GM20431 (cell line): ENCODE results near the gene BEX4.
"Not testable (repeated sequence)": the region's sequence is repeated elsewhere in the genome, so short reads cannot be mapped to it uniquely, and the experiment has no call there.

ENCODE experiments used
- in situ Hi-C: fragments of 300-500 bp; cut with MseI, MboI; formaldehyde crosslinking; loops from one replicate; pipeline ENCODE4 v1.15.0; 2020; ENCODE audit warnings: low sequenced_read_pairs; ENCODE audit not compliant: unreplicated experiment

BEX4 gene, protein sequence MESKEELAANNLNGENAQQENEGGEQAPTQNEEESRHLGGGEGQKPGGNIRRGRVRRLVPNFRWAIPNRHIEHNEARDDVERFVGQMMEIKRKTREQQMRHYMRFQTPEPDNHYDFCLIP

DNA sequence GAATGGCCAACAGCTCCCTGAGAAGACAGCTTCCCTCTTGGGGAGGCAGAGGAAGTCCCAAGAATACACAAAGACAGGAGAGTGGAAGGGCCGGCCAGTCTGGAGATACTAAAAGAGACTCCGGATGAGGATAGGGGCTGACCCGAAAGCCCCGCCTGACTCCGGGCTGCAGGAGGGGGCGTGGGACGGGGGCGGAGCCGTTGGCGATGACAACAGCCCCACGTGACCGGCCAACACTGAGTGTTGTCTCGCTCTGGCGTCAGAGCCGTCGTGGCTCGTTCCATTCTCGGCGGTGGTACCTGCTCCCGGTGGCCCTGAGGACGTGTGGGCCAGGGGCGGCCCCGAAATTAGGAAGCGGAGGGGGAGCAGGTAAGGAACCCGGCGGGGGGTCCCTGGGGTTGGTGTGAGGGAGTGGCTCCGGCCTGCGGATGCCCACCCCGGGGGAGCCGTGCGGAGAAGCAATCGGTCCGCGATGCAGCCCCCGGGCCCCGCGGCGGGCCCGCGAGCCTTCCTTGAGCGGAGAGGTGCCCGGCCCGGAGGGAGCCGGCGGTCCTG, at the start of gene BEX4:
TSS of gene BEX4 (plus strand) at position 239 of the 555 bp plus-strand sequence. CDS start 1,046 bp downstream, outside the sequence.
- in situ Hi-C loops = no loop called here

DNA sequence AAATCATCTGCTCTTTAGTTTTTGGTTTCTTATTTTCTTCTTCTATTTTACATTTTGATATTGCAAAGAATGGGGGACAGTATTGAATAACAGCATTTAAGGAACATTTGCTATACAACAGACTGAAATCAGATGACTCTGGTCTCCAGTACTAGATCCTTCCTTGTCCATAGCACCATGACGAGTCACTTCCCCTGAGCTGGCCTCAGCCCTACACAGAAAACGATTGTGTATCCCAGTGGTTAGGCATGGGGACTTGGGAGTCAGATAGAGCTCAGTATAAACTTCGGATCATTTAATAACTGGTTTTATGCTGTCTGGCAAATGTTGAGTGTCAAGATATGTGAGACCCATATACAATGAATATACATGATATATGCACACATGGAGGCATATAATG, 44.7 kb upstream of the BEX4 start:
- in situ Hi-C loops = no loop called here

DNA sequence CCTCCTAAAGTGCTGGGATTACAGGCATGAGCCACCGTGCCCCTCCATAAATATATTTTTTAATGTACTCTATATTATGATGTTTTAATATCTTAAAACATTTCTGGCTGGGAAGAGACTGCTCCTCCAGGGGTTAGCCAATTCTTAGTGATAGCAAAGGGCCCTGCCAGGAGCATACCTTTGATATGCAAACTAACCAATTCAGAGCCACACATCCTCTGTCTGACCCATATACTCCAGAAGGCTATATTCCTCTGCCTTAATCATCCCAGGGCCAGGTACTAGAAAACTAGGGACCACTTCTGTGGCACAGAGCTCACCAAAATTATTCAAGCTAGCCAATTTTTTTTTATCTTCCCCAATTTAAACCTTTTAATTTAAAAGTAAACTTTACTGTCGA, 43.6 kb upstream of the BEX4 start:
- in situ Hi-C loops = no loop called here

DNA sequence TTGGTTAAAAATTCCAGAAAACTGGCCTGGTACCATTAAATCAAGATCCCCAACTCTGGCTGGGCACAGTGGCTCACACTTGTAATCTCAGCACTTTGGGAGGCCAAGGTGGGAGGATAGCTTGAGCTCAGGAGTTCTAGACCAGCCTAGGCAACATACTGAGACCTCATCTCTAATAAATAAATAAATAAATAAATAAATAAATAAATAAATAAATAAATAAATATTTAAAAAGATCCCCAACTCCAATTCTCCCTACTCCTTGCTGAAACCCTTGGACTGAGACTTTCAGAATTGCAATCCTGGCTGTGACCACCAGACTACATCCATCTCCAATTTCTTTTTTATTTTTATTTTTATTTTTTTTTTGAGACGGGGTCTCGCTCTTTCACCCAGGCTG, 39.7 kb upstream of the BEX4 start:
- in situ Hi-C loops = not testable (repeated sequence)

DNA sequence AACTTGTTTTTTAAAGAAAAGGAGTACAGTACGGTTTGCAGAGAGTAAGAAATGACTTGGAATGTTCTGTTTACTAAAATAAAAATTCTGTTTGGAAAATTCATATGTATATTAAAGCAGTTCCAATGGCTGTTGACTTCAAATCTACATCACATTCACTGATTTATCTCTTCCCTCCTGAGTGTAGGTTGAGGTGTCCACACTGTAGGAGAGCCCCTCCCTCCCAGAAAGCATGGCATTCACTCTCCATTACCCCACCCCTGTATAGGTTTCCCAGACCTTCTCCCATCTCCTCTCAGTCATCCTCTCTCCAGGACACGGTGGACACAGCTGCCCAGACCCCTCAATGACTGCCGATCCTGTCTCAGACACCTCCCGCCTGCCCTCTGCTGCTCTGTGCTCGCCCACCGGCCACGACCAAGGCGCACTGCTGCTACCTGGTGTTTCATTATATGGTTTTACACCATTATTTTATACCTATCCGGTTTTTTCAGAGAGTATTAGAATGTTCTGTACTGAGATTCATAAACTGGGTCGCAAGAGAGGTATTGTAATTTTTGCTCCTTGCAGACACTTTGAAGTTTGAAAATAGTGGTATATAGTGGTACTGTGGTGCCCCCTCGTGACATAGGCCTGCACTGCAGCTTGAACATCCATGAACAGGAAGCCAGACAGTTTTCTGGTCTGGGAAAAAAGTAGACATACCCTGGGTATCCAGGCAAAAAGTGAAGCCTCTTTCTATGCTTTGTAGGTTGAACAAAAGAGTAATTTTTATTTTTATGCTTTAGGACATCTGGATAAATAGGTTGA, 38.8 kb upstream of the BEX4 start:
- in situ Hi-C loops = no loop called here

DNA sequence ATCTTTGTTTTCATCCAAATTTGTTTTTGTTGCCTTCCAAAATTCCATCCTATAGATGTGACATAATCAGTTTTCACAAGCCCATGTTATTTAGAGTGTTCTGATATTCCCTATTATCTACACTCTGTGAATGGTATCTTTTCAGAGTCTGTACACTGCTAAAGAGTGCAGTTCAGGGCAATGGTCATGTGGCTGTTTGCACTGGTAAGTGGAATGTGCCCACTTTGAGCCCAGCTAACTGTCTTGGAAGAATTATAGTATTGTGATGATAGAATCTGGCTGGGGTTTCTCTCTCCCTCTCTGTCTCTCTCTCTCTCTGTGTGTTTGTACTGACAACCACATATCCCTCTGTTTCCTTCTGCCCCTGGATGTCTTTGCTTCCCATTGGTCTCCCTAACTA, 37.4 kb upstream of the BEX4 start:
- in situ Hi-C loops = no loop called here

DNA sequence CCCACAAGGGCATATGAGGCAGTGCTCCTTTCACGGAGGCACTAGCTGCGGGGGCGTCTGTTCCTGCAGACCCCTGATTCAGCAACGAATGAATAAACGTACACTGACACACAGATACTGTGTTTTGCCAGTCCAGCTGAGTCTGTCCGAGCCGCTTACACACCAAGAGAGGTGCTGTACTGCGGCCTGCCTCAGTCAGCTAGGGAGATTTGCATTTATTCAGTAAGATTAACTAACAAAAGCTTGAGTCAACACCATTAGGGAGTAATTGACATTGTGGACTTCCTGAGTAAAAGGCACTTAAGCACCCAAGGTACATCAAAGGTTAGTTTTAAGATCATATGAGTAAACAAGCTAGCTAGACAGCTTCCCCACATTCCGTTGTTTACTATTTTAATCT, 31.0 kb upstream of the BEX4 start:
- in situ Hi-C loops = no loop called here

DNA sequence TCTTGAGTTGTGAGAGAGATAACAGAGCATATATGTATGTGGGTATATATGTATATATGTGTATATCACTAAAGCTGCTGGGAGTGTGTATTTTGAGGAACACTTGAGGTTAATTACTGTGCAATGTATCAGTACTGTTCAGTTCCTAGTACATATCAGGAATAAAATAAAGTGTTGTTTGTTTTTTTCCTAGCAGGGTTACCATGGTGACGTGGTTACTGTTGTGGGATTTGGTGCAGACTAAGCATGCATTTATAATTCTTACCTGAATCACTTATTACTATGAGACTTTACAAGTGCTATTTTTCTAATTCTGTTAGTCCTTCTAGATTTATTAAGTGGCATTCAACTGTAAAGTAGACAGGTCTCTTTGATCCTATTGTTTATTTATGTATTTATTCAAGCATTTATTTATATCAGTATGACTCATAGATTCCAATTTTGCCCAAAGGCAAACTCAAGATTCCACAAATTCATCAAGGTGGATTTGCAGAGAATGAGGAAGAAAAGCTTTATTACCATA, 26.9 kb upstream of the BEX4 start:
- in situ Hi-C loops = no loop called here

DNA sequence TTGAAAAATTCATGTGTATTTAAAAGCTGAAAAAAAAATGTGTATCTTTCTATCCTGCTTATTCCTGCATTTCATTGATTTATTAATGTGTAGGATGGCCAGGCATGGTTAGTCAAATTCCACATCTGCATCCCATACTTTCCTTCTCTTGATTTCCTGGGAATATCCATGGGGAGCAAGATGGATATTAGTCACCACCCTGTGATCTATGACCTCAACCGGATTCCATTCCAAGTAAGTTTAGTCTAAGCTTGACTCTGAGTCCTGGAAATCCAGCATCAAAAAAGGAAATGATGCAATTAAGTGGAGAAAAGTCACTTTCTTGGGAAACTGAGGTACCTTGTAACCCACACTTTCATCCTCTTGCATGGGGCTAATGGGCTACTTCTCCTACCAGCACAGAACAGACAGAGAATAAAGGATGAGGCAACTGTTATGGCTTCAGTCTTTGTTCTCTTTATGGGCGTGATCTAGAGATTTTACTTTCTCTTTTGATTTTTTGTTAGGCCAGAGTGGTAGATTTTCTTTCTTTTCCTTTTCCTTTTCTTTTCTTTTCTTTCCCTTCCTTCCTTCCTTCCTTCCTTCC, 17.1 kb upstream of the BEX4 start:
- in situ Hi-C loops = no loop called here

DNA sequence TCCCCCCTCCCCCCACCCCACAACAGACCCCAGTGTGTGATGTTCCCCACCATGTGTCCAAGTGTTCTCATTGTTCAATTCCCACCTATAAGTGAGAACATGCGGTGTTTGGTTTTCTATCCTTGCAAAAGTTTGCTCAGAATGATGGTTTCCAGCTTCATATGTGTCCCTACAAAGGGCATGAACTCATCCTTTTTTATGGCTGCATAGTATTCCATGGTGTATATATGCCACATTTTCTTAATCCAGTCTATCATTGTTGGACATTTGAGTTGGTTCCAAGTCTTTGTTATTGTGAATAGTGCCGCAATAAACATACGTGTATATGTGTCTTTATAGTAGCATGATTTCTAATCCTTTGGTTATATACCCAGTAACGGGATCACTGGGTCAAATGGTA, 16.2 kb upstream of the BEX4 start:
- in situ Hi-C loops = not testable (repeated sequence)

DNA sequence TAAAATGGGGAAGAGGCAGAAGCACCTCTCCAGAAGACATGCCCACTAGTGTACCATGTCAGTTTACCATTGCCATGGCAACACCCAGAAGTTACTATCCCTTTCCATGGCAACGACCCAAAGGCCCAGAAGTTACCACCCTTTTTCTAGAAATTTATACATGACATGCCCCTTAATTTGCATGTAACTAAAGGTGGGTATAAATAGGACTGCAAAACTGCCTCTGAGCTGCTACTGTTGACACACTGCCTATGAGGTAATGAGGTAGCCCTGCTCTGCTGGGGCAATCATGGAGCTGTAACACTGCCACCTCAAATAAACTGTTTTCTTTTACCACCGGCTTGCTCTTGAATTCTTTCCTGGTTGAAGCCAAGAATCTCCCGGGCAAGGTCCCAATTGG, 13.9 kb upstream of the BEX4 start:
- in situ Hi-C loops = no loop called here

DNA sequence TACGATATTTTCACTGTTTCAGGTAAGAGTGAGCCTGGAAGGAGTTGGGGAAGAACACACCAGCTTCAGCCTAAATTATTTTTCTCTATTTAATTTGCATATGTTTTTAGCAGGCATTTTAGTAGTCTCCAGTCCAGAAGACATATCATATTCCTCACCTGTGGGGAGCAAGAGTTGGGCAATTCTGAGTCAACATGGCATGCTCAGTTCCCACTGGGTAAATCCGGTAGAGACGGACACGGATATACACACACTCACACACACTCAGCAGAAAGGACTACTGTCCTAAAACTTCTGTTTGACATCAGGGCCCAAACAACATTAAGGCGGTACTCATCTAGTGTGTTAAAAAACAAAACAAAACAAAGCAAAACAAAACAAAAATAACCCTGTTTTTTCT, 4.9 kb upstream of the BEX4 start:
- in situ Hi-C loops = no loop called here

DNA sequence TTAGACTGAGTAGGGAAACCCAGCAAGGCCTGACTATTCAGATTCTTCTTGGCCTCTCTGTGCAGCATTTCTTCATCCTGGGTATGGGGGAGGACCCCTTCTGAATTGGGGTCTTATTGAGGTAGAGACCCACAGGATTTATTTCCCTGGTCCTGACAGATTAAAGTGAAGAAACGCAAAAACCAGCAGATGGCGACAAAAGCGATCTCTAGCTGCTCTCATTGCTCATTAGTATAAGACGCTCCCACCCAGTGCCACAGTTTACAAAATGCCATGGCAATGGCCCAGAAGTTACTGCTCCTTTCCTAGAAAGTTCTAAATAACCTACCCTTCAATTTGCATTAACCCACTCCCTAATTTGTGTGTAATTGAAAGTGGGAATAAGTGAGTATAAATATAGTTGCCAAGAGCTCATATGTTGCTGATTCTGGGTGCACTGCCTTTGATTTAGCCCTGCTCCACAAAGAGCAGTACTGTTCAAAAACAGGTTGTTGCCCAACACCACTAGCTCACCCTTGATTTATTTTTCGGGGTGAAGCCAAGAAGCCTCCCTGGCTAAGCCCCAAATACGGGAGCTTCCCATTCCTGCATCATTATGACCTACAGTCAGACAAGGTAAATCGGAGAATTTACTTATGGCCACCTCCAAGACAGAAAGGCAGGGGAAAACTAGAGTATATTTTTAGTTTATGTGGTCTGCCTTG, 3.7 kb upstream of the BEX4 start:
- in situ Hi-C loops = no loop called here

DNA sequence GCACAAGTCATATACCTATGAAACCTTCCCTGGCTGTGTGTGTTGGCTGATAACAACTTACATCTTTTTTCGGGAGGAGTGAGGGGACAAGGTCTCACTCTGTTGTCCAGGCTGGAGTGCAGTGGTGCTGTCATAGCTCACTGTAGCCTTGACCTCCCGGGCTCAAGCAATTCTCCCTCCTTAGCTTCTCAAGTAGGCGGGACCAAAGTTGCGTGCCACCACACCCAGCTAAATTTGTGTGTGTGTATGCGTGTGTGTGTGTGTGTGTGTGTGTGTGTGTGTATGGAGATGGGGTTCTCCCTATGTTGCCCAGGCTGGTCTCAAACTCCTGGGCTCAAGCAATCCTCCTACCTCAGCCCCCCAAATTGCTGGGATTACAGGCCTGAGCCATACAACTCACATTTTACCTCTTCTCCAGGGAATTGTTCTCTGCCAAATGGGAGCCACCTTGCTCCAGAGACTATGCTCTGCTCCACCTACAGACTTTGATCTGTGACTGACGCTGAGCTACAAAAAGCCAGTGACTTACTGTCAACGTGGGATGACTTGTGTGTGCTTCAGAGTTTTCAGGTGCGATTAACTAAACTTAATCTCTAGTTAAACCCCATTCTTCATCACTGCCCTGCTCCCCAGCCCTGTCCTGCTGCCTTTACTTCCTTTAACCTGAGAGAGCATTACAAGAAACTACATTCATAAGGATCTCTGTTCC, 2.0 kb upstream of the BEX4 start:
- in situ Hi-C loops = no loop called here

DNA sequence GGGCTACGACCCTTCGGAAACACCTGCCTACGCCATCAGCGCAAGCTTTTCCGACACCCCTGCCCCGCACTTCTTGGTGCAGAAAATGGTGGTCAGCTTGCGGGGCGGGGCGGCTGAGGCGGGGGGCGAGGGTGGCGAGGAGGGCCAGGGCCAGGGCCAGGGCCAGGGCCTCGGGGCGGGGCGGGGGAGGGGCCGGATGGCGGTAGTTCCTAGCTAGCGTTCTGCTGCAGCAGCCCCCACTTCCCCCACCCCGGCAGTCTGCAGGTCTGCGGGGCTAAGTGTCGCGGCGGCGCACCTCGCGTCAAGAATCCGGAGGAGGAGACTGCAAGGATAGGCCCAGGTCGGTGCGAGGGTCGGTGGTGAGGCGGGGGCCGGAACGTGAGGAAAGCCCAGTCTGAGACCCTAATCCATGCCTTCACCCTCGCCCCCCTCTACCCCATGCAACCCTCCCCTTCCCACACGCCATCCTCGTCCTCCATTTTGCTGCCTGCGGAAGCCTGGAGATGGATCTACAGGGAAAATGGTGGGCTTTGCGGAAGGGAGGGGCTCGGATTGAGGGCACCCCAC, 600 bp downstream of the BEX4 start:
- in situ Hi-C loops = no loop called here

DNA sequence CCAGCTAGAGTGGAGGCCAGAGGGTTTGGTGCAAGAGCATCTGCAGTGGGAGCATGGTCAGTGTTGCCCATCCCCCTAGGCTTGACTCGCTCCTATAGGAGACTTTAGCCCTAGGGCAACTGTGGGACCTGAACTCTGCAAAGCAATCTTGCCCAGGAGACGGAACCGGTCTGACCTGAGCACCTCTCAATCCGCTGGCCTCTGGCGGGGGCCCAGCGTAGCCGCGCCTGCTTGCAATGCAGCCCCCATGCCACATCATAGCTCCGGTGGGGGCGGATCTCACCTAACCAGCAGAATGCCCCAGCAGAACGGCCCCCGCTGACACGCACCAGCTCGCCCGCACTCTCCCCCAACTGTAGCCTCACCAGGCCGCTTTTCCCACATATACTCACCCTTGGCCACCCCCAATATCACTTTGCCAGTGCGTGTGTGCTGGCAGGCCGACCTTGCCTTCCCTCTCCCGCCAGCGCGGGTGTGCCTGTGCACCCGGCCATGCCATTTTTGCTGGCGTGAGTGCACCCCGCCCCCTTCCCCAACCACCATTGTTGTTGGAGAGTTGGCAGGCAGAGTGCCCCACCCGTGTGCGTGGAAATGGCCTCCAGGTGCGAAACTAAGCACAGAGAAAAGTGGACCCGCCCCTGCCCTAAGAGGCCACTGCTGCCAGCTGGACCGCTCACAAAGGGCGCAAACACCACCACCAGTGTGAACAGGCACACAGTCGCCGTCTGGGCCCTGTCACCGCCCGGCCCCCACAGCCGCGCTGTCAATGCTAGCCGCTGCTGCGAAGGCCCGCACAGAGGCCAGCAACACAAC, 5.8 kb downstream of the BEX4 start:
- in situ Hi-C loops = no loop called here

DNA sequence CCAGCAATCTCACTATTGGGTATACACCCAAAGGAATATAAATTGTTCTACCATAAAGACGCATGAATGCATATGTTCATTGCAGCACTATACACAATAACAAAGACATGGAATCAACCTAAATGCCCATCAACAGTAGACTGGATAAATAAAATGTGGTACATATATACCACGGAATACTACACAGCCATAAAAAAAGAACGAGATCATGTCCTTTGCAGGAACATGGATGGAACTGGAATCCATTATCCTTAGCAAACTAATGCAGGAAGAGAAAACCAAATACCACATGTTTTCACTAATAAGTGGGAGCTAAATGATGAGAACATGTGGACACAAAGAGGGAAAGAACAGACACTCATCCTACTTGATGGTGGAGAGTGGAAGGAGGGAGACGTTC, 11.0 kb downstream of the BEX4 start:
- in situ Hi-C loops = not testable (repeated sequence)

DNA sequence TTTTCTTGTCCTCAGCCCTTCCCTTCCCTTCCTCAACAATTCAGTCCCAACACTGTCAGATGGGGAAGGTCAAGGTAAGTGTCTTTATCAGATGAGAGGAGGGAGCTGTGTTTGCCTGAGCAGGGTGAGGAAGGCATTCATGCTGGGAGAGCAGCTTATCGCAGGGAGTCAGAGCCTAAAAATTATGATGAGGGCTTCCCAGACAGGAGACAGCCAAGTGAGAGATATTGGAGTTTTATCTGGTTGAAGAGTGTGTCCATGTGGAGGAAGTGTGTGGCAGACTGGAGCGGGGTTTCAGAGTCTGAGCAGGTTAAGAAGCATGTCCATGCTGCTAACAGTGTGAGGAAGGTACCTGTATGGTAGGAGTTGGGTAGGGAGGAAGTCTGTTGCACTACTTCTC, 18.4 kb downstream of the BEX4 start:
- in situ Hi-C loops = no loop called here

DNA sequence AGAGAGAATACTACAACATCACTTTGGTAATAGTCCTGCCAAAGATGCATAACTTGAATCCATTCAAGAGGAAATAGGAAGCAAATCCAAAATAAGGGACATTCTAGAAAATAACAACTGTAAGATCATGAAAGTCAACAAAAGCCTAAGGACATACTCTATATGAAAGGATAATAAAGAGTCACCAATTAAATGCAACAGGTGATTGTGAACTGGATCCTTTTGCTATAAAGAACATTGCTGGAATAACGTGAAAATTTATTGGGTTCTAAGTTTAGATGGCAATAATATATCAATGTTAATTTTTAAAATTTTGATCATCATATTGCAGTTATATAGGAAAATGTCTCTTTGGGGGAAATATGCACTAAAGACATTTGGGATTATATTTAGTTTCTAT, 20.0 kb downstream of the BEX4 start:
- in situ Hi-C loops = no loop called here
